Medulla oblongata (tissue), 1 donor: ENCODE results near the gene LAMTOR5.
"Not testable (repeated sequence)": the region's sequence is repeated elsewhere in the genome, so short reads cannot be mapped to it uniquely, and the experiment has no call there.

ENCODE experiments used
- DNase-seq: peaks from one replicate; pipeline ENCODE4 v3.0.0-alpha.2; 2015; ENCODE audit errors: extremely low spot score

The LAMTOR5 gene

DNA sequence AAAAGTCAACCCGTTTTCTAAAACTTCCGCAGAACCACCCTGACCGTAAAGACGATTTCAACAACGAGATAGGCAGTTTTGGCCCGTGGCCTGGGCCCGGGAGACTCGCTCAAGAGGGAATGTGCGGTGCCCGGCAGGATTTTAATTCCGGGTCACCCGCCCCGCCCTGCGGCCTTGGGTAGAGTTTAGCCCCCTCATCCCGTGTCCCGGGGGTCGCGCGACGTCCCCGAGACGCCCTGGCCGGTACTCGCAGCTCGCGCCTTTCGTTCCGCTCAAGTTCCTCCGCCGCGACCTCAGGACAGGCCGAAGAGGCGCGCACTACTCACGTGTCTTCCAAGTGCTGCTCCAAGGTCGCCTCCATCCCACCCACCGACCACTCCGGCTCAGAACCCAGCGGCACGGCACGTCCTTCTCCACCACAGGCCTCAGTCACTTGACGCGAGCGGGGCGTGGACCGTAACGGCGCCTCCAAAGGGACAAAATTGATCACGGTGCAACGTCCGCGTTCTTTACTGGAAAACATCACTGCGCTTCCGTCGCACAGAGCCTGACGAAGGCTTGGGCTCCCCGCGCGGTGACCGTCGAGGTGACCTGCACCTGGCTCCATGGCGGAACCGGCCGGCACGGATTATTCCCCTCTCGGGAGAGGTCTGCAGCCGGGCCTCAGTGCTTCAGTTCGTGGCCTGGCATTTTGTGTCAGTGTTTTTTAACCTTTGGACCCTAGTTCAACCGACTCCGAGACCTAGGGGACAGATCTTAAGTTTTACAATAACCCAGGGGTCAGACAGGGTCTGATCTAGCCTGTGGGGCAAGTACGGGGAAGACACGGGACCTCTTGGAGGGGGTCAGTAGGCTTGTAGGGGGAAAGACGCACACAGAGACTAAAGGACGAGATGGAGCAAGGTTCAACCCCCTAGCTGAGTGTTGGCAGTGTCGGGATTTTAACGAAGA is at the start of gene LAMTOR5:
Gene LAMTOR5 (minus strand): TSS at position 435 of the 951 bp plus-strand sequence. CDS start 74 bp downstream, at position 361.
- DNase-seq, result peak; percentile 93

DNA sequence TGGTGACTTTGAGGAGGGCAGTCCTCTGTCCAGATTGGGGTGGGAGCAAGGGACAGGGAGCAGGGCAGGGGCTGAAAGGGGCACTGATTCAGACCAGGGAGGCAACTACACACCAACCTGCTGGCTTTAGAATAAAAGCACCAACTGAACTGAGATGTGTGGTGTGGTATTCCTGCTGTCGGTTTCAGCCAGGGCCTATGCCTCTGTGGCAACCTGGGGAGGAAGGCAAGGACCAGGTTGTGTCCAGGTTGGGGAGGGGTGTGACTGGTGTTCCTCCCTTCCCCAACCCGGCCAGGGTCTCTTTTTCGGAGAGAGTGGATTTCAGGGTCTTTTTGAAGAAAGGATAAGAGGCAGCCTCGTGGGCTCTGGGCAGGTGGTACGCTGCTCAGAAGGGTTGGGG is 49.7 kb upstream of the LAMTOR5 start:
- DNase-seq, result no peak

DNA sequence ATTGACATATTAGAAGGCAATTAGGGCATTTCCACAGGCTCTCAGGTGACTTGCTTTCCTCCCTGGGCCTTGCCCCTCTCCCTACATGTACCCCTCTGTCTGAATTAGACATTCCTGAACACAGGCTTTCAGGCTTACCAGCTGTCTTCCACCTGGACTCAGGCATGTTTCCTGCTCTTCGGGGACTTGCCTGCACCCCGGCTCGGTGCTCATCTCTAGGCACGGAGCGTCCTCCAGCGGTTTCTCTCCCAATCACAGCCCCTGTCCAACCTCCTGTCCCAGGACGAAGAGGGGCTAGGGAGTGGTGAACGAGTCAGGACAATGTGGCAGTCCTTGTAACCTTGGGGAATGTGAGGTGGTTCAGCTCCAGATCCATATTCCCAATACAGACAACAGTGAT is 47.7 kb upstream of the LAMTOR5 start:
- DNase-seq, result no peak

DNA sequence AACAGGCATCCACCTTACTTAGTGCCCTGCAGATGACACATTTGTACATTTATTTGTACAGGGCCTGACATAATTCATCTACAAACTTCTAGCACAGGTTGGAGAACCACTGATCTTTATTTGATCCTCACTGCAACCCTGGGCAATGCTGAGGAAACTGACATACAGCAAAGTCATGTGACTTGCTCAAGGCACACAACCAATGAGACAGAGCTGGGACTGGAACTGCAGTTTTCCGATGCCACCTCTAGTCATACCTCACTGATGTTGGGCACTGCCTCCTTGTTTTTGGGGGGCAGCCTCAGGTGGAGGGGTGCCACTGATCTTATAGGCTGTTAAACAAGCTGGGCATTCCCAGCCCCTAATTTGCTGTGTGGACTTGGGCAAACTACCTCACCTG is 46.8 kb upstream of the LAMTOR5 start:
- DNase-seq, result no peak

DNA sequence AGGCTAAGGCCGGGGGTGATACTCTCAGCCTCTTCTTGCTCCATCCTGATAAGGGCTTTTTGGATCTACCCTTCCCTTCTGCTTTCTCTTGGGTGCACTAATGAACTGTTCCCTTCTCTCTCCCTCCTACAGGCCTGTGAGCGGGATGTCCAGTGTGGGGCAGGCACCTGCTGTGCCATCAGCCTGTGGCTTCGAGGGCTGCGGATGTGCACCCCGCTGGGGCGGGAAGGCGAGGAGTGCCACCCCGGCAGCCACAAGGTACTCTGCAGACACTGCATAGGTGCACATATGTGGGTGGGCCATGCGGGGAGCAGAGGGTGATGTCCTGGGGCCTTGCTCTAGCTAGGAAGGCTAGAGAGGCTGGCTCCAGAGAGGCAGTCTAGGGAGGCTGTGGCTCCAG is 46.3 kb upstream of the LAMTOR5 start:
- DNase-seq, result no peak

DNA sequence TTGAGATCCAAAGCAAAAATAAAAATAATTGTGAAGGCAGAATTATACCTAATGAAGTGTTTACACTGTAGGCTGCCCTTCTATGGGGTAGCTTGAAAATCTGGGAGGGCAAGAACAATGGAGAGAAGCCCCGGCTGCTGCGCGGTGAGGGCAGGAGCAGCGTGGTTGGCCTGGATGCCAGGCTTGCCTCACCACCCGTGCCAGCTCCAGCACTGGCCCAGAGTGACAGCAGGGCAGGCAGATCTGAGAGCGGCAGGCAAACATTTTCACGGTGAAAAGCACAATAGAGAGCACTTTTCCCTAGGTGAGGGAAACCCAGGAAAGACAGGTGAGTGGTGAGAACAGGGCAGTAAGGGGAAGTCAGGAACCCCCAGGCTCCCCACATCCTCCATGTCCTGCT is 44.8 kb upstream of the LAMTOR5 start:
- DNase-seq, result peak; percentile 24

DNA sequence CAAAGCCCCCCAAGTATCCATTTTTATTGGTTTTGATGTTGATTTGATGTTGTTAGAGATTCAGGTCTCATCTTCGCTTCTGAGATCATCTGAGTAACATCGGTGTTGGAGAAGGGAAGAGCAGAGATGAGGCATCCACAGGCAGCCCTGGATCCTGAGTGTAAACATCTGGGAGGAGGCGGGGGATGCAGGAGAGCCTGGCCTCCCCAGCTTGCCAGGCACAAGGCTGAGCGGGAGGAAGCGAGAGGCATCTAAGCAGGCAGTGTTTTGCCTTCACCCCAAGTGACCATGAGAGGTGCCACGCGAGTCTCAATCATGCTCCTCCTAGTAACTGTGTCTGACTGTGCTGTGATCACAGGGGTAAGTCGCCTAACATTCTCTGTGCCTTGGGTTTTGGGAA is 43.4 kb upstream of the LAMTOR5 start, which contains the start of gene PROK1:
Gene PROK1 (plus strand): TSS at position 221 of the 400 bp plus-strand sequence. CDS start 68 bp downstream, at position 289.
- no peak for DNase-seq

DNA sequence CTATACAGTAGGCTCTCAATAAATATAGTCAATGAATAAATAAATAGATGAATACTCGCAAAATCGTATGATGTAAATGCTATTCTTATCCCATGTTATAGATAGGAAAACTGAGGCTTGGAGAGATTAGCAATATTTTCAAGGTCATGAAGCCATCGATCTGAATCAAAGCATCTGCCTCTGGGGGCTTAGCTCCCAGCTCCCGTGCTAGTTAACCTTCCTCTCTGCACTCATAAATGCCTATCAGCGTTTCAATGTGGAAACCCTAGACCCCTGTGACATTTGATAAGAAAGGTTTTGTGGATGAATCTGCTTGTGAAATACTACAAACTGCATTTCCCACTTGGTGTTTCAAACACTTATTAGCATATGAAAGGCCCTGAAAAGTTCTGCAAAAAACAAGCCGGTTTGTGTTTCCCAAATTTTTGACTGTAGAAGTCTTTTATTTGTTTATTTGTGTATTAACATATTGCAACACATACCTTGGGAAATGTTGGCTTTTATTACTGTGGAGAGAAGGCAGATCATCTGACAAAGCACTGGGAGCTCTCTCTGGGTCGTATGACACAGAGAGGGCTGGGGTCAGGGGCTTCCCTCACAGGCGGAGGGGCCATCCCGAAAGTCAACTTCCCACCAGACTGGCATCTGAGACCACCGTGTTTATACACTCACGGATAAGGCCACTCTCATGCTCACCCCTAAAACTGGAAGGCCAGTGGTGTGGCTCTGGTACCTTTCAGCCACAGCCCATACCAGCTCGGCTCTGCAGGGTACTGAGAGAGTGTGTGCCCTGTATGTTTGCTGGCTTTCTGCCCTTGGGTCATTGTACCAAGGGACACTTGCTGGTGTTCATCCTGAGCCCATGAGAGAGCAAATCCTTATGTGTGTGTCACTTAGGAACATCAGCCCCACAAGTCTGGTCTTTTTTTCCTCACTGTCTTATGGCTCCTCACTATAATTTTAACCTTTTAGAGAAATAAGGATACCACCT is 42.5 kb upstream of the LAMTOR5 start:
- no peak for DNase-seq

DNA sequence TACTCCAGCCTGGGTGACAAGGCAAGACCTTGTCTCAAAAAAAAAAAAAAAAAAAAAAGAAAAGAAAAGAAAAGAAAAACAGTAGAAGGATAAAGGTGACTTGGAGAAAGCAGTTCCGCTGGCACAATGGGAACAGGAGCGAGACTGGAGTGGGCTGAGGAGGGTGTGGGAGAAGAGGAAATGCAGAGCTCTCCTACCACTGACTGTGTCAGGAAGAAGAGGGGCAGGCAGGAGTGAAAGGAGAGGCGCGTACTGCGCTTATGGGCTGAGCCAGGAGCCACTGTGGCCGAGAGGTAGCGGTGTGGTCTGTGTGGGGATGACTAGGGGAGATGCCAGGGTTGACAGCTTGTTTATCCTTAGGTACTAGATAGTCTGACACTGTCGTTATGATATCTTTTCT is 37.1 kb upstream of the LAMTOR5 start:
- no peak for DNase-seq

DNA sequence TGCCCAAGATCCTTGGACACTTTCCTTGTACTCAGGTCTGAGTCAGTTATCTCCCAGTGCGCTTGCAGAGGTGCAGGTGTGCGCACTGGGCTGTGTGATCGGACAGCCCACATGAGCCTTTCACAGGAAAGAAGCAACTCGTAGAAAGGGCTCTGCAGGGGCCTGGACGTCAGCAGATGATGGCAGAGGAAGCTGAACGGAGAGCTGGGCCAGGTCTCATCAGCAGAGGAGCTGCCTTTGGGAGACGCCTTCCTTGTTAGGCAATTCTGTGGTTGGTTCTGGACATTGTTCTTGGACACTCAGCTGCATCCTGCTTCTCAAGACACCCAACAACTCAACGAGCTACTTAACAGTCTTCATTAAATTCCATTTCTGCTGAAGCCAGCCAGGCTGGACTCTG is 36.0 kb upstream of the LAMTOR5 start:
- DNase-seq, result no peak

DNA sequence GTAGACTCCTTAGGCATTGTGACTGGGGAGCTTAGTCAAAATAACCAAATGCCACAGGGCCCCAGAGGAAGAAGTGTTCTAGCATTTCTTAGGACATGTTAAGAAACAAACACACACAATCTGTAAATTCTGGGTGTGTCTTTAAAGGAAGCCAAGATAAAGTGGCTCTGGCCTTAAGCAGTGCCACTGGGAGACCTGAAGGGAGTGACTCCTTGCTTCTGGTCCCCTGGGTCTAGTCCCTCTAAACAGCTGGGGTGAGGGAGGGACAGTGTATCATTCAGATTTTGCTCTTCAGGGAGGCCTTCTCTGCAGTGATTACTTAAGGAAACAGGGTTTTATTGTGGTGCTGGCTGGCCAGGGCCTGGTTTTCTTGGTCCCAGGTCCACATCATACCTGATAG is 34.4 kb upstream of the LAMTOR5 start:
- DNase-seq, result no peak

DNA sequence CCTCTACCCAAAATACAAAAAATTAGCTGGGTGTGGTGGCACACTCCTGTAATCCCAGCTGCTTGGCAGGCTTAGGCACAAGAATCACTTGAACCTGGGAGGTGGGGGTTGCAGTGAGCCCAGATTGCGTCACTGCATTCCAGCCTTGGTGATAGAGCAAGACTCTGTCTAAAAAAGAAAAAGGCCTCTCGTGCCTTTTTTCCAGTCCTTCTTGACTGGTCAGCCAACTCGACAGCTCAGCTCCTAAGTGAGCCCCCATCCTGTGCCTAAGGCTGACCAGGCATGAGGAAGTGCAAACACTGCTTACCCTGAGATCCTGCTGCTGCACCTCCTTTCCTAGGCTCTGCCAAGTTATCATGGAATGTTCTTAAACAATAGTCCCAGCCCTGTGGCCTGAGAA is 33.4 kb upstream of the LAMTOR5 start:
- no peak for DNase-seq

DNA sequence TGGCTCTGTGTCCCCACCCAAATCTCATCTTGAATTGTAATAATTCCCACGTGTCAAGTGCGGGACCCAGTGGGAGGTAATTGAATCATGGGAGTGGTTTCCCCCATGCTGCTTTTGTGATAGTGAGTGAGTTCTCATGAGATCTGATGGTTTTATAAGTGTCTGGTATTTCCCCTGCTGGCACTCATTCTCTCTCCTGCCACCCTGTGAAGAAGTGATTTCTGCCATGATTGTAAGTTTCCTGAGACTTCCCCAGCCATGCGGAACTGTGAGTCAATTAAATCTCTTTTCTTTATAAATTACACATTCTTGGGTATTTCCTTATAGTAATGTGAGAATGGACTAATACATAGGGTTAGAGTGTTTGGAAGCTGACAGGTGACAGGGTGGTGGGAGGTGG is 32.4 kb upstream of the LAMTOR5 start:
- not testable (repeated sequence) for DNase-seq

DNA sequence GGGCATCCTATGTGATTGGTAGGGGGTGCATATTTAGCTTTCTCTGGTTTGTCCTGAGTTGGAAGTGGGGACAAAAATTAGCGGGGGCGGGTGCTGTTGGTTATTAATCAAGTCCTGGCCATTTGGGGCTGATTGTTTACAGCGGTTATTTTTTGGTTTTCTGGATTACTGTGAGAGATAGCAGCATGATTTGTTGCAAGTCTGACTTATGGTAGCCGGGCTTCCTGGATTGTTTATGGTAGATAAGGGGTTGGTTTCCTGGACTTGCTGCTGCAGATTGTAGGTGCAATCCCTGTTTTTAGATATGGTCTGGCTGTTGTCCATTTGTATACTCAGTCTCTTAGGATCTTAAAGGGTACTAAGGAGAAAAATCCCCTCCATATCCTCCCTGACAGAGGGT is 31.4 kb upstream of the LAMTOR5 start:
- DNase-seq, result no peak

DNA sequence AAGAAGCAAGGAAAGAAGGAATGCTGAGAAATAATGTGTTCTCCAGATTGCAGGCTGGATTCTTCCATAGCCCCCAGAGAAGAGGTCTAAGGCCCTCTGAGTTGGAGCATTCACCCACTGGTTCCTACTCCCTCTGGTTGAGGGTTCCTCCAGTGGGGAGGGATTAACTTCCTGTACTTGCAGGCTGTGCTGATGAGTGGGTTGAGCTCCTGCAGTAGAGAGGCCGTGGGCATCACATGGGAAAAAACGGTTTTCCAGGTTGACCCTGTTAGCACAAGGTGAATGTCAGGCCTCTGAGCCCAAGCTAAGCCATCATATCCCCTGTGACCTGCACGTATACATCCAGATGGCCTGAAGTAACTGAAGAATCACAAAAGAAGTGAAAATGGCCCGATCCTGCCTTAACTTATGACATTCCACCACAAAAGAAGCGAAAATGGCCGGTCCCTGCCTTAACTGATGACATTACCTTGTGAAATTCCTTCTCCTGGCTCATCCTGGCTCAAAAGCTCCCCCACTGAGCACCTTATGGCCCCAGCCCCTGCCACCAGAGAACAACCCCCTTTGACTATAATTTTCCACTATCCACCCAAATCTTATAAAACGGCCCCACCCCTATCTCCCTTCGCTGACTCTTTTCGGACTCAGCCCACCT is 30.3 kb upstream of the LAMTOR5 start:
- DNase-seq, result not testable (repeated sequence)

DNA sequence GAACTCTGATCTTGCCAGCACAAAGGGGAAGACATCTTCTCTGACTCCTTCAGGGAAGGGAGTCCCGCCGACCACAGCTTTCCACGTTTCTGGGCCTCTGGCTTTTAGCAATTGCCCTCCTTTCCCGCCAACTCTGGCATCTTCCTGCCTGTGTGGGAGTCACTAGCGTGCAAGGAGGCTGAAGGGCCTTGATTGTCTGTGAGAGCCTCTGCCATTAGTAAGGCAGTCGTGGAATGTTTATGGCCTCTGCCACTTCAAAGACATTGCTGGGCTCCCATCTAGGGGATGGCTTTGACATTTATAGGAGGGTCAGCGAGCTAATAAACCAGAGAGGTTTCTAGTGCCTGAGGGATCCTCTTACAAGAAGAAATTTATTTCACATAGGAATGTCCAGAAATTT is 29.1 kb upstream of the LAMTOR5 start:
- DNase-seq, result no peak

DNA sequence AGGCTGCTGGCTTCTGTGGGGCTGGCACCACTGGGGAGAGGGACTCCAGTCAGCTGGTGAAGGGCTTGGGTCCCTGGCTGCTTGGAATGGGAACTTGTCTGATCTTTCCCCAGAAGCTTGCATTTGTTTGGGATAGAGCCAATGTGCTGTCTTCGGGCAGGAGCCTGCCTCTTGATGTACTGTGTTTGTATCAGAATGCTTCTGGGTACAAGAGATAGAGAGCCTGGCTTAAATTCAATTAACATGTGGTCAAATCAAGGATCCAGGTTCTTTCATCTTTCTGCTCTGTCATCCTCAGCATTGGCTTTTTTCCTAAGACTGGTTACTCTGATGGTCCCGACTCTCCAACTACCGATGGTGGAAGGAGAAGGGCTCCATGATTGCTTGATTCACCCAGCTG is 27.5 kb upstream of the LAMTOR5 start:
- DNase-seq, result no peak

DNA sequence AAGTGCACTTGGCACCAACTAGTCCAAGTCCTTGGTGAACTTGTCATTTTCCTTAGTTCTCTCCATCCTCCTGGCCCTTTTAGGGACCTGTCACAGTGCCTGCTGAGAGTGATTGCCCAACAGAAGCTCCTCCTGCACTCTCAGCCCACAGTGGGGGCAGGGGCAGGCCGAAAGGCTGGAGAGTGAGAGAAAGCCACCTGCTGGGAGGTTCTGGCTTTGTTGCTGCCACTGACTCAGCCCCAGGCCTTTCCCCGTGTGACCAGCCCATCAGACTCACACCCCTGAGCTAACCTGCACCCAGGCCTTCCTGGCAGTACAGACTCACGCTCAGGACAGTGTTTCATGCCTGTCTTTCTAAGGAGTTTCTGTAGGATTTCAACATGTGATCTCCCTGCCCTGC is 26.3 kb upstream of the LAMTOR5 start:
- DNase-seq, result peak; percentile 47

DNA sequence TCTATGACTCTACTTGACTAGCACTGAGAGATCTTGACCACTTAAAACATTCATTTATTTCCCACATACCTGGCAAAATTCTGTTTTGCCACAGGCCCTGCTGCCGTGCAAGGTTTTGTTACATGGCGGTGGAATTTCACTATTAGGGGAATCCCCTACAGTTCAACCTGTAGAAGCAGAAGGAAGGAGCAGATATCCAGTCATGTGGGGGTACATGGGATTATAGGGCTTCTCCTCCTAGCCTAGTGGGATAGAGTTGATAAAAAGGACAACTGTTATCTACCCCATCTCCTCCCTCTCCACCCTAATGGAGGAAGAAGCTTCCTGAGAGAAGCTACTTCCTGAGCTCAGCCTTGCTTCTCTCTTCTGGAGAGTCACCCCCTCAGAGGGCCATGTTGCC is 25.7 kb upstream of the LAMTOR5 start:
- no peak for DNase-seq

DNA sequence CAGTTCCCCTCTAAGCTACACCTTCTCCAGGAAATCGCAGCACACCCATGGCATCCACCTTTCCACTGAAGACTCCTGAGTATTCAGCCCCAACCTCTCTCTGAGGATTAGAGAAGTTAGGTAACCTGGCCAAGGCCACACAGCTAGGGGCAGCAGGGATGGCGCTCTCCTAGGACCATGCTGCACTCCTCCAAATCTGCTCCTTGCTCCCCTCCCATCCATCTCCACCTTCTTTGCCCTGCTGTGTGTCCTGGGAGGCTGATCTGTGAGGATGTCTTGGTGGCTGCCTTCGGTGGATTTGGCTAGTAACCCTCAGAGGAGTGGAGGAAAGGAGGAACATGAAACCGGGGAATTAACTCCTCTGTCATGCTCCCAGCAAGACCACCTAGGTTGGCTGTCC is 23.4 kb upstream of the LAMTOR5 start:
- DNase-seq, result no peak

DNA sequence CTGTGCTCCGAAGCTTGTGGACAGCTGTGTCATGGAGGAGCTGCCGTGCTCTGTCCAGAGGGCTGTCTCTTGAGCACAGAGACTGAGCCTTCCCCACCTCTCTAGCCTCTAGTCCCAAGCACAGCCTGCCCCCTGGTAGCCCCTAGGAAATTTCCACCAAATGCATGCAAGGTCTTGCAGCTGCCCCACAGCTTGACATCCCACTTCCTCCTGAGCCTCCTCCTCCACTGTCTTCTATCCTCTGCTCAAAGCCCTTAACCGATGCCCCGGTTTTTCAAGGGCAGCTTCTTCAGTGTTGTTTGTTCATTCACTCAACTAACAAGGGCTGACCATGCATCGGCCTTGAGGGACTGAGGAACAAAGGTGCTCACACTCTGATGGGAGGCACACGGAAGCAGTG is 22.9 kb upstream of the LAMTOR5 start:
- DNase-seq, result no peak

DNA sequence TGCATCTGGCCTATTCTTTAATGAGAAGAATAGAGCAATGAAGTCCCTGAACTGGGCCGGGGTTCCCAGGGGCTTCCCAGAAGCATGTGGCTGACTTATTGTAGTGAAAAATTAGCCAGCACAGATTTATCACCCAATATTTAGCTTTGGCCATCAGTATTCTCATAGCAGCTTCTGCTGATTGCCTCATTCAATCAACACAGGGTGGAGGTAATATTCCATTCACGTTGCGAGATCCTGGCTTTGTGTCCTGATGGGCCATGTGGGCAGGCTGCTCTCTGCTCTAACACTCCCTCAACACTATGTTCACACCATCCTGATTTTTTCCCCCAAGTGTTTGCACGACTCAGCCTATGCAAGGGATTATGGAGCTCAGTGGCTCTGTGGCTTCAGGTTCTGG is 21.5 kb upstream of the LAMTOR5 start:
- DNase-seq, result no peak
